Panc1 (cell line): ENCODE results near the gene CNGB1. TPM values are rescaled to one million over a fixed set of nuclear protein-coding genes. Genes with fewer than 3 reads are reported as not detected.
"Not testable (repeated sequence)": the region's sequence is repeated elsewhere in the genome, so short reads cannot be mapped to it uniquely, and the experiment has no call there.

Experiments
- ATAC-seq: fragments of 200-7000 bp; cut with Tn5 transposase; 2 replicates; pipeline ENCODE4 v1.9.1; 2020; ENCODE audit warnings: mild to moderate bottlenecking, moderate library complexity
- BruUV-seq: library from RNA; stranded (reverse); fragments of 400-500 nt; replicated peaks from 2 replicates; lab custom pipeline; 2021; lab: Mats Ljungman, UMichigan
- CTCF ChIA-PET: fragments of 300-600 bp; sonication (Branson Sonifier 250); formaldehyde crosslinking; loops from one replicate; lab custom pipeline; 2022; ENCODE audit warnings: antibody characterized with exemption; lab: Charles Lee
- POLR2A ChIA-PET: fragments of 300-600 bp; sonication (Branson Sonifier 250); formaldehyde crosslinking; loops from one replicate; lab custom pipeline; 2022; ENCODE audit warnings: antibody characterized with exemption; lab: Charles Lee
- DNase-seq: peaks from one replicate; pipeline ENCODE4 v3.0.0-alpha.2; 2010; ENCODE audit warnings: low read depth, low spot score
- H3K27ac ChIP-seq: 2 replicates; pipeline ENCODE4 v1.5.1; 2011; ENCODE audit warnings: mild to moderate bottlenecking, low read length, inconsistent platforms
- H3K27me3 ChIP-seq: fragments of 200-500 bp; sonication (Bioruptor generic); 2 replicates; pipeline ENCODE4 v1.6.0; 2014; ENCODE audit warnings: low read length, inconsistent platforms; ENCODE audit not compliant: control insufficient read depth, insufficient read depth
- H3K36me3 ChIP-seq: fragments of 200-500 bp; sonication (Bioruptor generic); 2 replicates; pipeline ENCODE4 v1.5.1; 2014; ENCODE audit warnings: inconsistent platforms, mild to moderate bottlenecking, low read length, moderate library complexity; ENCODE audit not compliant: control insufficient read depth, insufficient read depth
- H3K4me1 ChIP-seq: 2 replicates; pipeline ENCODE4 v1.5.1; 2011; ENCODE audit warnings: inconsistent platforms, mild to moderate bottlenecking, low read length, moderate library complexity; ENCODE audit not compliant: control insufficient read depth, insufficient read depth
- H3K4me3 ChIP-seq, 2 experiments: 2 replicates each; pipeline ENCODE4 v1.5.1; 2011 to 2012; ENCODE audit warnings: low read depth in 2 of 2, low read length in 2 of 2, mild to moderate bottlenecking in 2 of 2, inconsistent platforms in 1 of 2, moderate library complexity in 1 of 2
- H3K9me3 ChIP-seq: fragments of 200-500 bp; sonication (Bioruptor generic); 2 replicates; pipeline ENCODE4 v1.5.1; 2014; ENCODE audit warnings: low read depth, mild to moderate bottlenecking, inconsistent platforms, low read length, moderate library complexity; ENCODE audit not compliant: control insufficient read depth, insufficient read depth
- CTCF ChIP-seq: fragments of 450-650 bp; IDR thresholded peaks from 2 replicates; pipeline ENCODE4 v1.5.1; 2017; ENCODE audit warnings: mild to moderate bottlenecking
- POLR2AphosphoS5 ChIP-seq: IDR thresholded peaks from 2 replicates; pipeline ENCODE4 v1.6.1; 2012; ENCODE audit warnings: mild to moderate bottlenecking, low read depth, low read length, moderate library complexity
- REST ChIP-seq, 2 experiments: IDR thresholded peaks; 2 replicates each; pipeline ENCODE4 v1.6.1; 2011 to 2012; ENCODE audit warnings: low read depth in 2 of 2, control low read depth in 1 of 2, low read length in 1 of 2, mild to moderate bottlenecking in 1 of 2, moderate library complexity in 1 of 2; ENCODE audit not compliant: insufficient read depth in 1 of 2
- SIN3A ChIP-seq: IDR thresholded peaks from 2 replicates; pipeline ENCODE4 v1.6.1; 2012; ENCODE audit warnings: low read depth, mild to moderate bottlenecking, low read length, moderate library complexity, borderline replicate concordance; ENCODE audit not compliant: insufficient read depth
- TCF7L2 ChIP-seq: IDR thresholded peaks from 2 replicates; pipeline ENCODE4 v1.6.1; 2011; ENCODE audit warnings: mild to moderate bottlenecking, low read depth, low read length, inconsistent platforms
- in situ Hi-C: cut with HindIII; loops from 2 replicates; pipeline ENCODE4 v1.10.0; 2016; ENCODE audit warnings: low sequenced_read_pairs, low pct_unique_long_range_greater_than_20kb
- intact Hi-C: fragments of 100-400 bp; cut with micrococcal nuclease; formaldehyde crosslinking; loops from one replicate; pipeline ENCODE4 v1.10.0; 2022; ENCODE audit not compliant: unreplicated experiment
- total RNA-seq: library from RNA; stranded (reverse); gene quantifications from one replicate; pipeline ENCODE4 v1.2.1, GENCODE V29; 2021; ENCODE audit not compliant: unreplicated experiment

CNGB1 gene
- total RNA-seq, 1 experiment from 2014 or later, result not detected

- intact Hi-C loops, result no loop called here
- Histone ChIP-seq H3K27ac (no peak overlapping the region), H3K4me1 (no peaks in the 10 kb centered on the region), H3K4me3 (no peak overlapping the region), H3K36me3 (no peaks in the 10 kb centered on the region), H3K9me3 (no peaks in the 10 kb centered on the region), H3K27me3 (no peaks in the 10 kb centered on the region)
- BruUV-seq, result no TSS peak
- in situ Hi-C loops, result no loop called here
- ChIA-PET POLR2A (no interaction called here), CTCF (no interaction called here)
- DNase-seq (no peak), ATAC-seq (no peak)
- TF ChIP-seq REST (IDR thresholded peaks at IDR 0.05; ENCODE audit: insufficient read depth in 1 of 2, low read depth in 2 of 2, low read length in 1 of 2), result no peak
- TF ChIP-seq POLR2AphosphoS5, result no peak
- TF ChIP-seq SIN3A, result no peak
- no peak for TF ChIP-seq TCF7L2
- no peak for TF ChIP-seq CTCF
Observed at GRCh38 chr16:57918994-57919393, 51.9 kb downstream of the CNGB1 start.

GRCh38 chr16:57918444-57918843, 52.5 kb downstream of the CNGB1 start:
- no peak for DNase-seq
- Histone ChIP-seq H3K9me3 (no peaks in the 10 kb centered on the region), H3K4me3 (no peak overlapping the region), H3K27ac (no peak overlapping the region), H3K4me1 (no peaks in the 10 kb centered on the region), H3K27me3 (no peaks in the 10 kb centered on the region), H3K36me3 (no peaks in the 10 kb centered on the region)
- ChIA-PET CTCF (no interaction called here), POLR2A (no interaction called here)
- no peak for ATAC-seq
- no peak for TF ChIP-seq POLR2AphosphoS5
- TF ChIP-seq TCF7L2, result no peak
- TF ChIP-seq SIN3A, result no peak
- TF ChIP-seq REST (IDR thresholded peaks at IDR 0.05; ENCODE audit: insufficient read depth in 1 of 2, low read depth in 2 of 2, low read length in 1 of 2), result no peak
- no peak for TF ChIP-seq CTCF
- intact Hi-C loops, result no loop called here
- no TSS peak for BruUV-seq
- in situ Hi-C loops, result no loop called here

GRCh38 chr16:57917929-57918328, 53.0 kb downstream of the CNGB1 start:
- POLR2A ChIA-PET, H3K4me3 ChIP-seq, CTCF ChIA-PET, H3K27me3 ChIP-seq, H3K36me3 ChIP-seq, BruUV-seq, ATAC-seq, H3K9me3 ChIP-seq, DNase-seq, H3K4me1 ChIP-seq, in situ Hi-C loops, H3K27ac ChIP-seq, intact Hi-C loops: not testable (repeated sequence)

- BruUV-seq, DNase-seq, intact Hi-C loops: not testable (repeated sequence)
Observed at GRCh38 chr16:57917489-57917888, 53.4 kb downstream of the CNGB1 start.

More at GRCh38 chr16:57917489-57917888, 53.4 kb downstream of the CNGB1 start:
- ATAC-seq, POLR2A ChIA-PET, CTCF ChIA-PET, H3K27me3 ChIP-seq, H3K9me3 ChIP-seq, in situ Hi-C loops, H3K4me3 ChIP-seq, H3K4me1 ChIP-seq, H3K36me3 ChIP-seq, H3K27ac ChIP-seq: not testable (repeated sequence)
